Uterus (tissue), 2 donors: ENCODE data around the gene FUT8.

ENCODE experiments used
- POLR2A ChIP-seq, 2 donors: fragments of 450-650 bp; IDR thresholded peaks; one replicate each; pipeline ENCODE4 v1.6.1; 2016; ENCODE audit warnings: antibody characterized with exemption in 2 of 2, mild to moderate bottlenecking in 1 of 2, moderate library complexity in 1 of 2
- TF ChIP-seq, protein P1 (sequence below), 4 experiments: fragments of 200-600 bp in 2 of 4; fragments of 450-650 bp in 2 of 4; sonication (generic) in 2 of 4; IDR thresholded peaks; one replicate each; pipeline ENCODE4 v1.5.1; 2016 to 2019; ENCODE audit warnings: antibody characterized with exemption in 4 of 4, mild to moderate bottlenecking in 2 of 4, moderate library complexity in 1 of 4

- TF ChIP-seq, protein P1, sequence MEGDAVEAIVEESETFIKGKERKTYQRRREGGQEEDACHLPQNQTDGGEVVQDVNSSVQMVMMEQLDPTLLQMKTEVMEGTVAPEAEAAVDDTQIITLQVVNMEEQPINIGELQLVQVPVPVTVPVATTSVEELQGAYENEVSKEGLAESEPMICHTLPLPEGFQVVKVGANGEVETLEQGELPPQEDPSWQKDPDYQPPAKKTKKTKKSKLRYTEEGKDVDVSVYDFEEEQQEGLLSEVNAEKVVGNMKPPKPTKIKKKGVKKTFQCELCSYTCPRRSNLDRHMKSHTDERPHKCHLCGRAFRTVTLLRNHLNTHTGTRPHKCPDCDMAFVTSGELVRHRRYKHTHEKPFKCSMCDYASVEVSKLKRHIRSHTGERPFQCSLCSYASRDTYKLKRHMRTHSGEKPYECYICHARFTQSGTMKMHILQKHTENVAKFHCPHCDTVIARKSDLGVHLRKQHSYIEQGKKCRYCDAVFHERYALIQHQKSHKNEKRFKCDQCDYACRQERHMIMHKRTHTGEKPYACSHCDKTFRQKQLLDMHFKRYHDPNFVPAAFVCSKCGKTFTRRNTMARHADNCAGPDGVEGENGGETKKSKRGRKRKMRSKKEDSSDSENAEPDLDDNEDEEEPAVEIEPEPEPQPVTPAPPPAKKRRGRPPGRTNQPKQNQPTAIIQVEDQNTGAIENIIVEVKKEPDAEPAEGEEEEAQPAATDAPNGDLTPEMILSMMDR (IDR thresholded peaks at IDR 0.05), result no peak
- TF ChIP-seq POLR2A (IDR thresholded peaks at IDR 0.05), result no peak
These were observed 358.7 kb downstream of the FUT8 start for GRCh38 chr14:65771271-65771670.
